ENCODE data around the gene BTBD16.

- TF ChIP-seq, protein P1, sequence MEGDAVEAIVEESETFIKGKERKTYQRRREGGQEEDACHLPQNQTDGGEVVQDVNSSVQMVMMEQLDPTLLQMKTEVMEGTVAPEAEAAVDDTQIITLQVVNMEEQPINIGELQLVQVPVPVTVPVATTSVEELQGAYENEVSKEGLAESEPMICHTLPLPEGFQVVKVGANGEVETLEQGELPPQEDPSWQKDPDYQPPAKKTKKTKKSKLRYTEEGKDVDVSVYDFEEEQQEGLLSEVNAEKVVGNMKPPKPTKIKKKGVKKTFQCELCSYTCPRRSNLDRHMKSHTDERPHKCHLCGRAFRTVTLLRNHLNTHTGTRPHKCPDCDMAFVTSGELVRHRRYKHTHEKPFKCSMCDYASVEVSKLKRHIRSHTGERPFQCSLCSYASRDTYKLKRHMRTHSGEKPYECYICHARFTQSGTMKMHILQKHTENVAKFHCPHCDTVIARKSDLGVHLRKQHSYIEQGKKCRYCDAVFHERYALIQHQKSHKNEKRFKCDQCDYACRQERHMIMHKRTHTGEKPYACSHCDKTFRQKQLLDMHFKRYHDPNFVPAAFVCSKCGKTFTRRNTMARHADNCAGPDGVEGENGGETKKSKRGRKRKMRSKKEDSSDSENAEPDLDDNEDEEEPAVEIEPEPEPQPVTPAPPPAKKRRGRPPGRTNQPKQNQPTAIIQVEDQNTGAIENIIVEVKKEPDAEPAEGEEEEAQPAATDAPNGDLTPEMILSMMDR (IDR thresholded peaks at IDR 0.05): no peak
- TF ChIP-seq ZFX (IDR thresholded peaks at IDR 0.05; ENCODE audit: borderline replicate concordance): no peak
Measured at GRCh38 chr10:122301811-122302115, 30.7 kb downstream of the BTBD16 start.
